GM12873 (cell line): ENCODE results near the gene CLDN1.

Experiments used
- CTCF ChIP-seq: IDR thresholded peaks from 2 replicates; pipeline ENCODE4 v1.5.1; 2012; ENCODE audit warnings: low read depth, mild to moderate bottlenecking, moderate library complexity, low read length, control low read depth; ENCODE audit not compliant: insufficient read depth; ENCODE audit errors: missing control alignments

CLDN1 gene

GRCh38 chr3:190260301-190260700 is 61.9 kb downstream of the CLDN1 start:
- no peak for TF ChIP-seq CTCF

GRCh38 chr3:190258634-190259033 is 63.6 kb downstream of the CLDN1 start:
- TF ChIP-seq CTCF, result no peak
